Measurements from ENCODE around the gene DOK5. TPM values are rescaled to one million over a fixed set of nuclear protein-coding genes. Genes with fewer than 3 reads are reported as not detected.
A peak's percentile ranks its signal among the peaks of the same experiment; 100 is the strongest.

Gene DOK5
- total RNA-seq, 1 donor from 2014 or later, result 3.0 TPM

DNA sequence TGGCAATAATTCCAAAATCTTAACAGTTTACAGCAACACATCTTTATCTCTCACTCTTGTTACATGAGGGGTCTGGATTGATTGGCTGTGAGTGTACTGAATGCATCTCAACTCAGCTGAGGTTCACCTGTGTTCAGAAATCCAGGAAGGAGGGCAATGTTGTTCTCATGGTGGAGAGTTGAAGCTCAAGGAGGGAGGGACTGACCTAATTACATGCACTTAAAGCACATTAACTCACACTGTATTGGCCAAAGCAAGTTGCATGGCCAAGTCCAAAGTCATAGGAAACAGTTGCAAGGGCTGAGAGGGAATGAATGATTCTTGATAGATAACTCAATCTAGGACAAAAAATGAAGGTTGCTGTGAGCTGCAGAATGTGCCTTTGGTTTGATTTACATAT is 102.2 kb downstream of the DOK5 start:
- intact Hi-C loops (cut with DNase I), result no loop called here
- ATAC-seq (no peak), DNase-seq (ENCODE audit: missing footprints) (no peak)

GRCh38 chr20:54585217-54585616 is 109.8 kb downstream of the DOK5 start:
- ATAC-seq (no peak), DNase-seq (ENCODE audit: missing footprints) (no peak)
- intact Hi-C loops (cut with DNase I), result no loop called here

- intact Hi-C loops (cut with DNase I), result no loop called here
- no peak for ATAC-seq
- no peak for DNase-seq (ENCODE audit: missing footprints)
These were observed 112.0 kb downstream of the DOK5 start for GRCh38 chr20:54587408-54587807.

DNA sequence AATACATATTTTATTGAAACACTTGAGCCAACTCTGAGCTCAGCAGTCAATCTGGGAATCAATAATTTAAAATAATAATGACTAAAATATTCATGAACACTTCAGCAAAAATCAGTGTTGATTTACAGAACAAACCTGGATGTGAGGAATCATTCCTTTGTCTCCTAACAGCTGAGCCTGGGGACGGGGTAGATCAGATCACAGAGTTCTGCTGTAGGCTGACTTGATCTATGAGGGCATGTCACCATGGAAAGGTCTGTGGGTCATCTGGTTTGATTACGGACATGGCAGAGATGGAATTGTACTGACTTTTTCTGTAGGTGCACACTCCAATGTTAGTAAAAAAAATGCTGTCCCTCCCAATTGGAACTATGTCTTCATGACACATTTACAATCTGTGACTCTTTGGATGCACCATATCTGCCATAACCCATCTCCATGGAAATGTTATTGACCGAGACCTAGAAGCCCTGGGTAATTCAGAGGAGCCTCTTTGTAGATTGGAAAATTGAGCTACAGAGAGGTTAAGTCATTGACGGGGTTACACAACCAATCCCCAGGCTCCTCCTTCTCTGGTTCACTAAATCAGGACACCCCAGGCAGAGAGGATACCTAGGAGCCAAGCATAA is 114.1 kb downstream of the DOK5 start:
- ATAC-seq (no peak), DNase-seq (ENCODE audit: missing footprints) (no peak)
- intact Hi-C loops (cut with DNase I), result no loop called here

DNA sequence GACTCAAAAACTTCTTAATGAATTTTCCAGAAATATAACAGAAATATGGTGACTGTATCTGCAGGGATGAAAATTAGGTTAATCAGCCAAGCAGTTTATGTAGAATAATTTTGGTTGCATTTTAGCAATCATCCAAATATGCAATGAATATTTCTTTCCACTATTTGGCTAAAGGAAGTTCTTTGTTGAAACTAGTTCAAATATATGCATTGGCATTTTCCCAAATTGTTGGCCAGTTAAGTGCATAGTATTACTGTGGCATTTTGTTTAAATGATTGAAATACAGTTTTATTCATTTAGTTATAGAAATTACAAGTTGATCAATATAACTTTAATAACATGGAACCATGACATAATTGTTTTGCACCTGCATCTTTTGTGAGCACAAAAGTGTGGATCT is 115.5 kb downstream of the DOK5 start:
- no peak for ATAC-seq
- no peak for DNase-seq (ENCODE audit: missing footprints)
- intact Hi-C loops (cut with DNase I), result no loop called here

DNA sequence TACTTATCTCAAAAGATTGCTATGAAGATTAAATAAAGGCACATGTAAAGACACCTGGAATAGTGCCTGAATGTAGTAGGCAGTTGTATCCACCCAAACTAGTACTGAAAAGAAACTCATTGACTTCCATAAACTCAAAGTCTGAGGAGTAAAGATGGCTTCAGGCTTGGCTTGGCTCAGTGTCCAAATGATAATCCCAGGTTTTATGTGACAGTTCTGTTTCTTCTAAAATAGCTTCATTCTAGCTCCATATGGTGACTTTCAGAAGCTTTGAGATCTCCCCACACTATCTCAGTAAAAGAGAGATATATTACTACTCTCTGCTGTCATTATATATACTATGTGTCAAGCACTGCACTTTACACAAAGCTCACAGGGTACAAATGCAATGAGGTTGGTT is 121.3 kb downstream of the DOK5 start:
- no peak for ATAC-seq
- no peak for DNase-seq (ENCODE audit: missing footprints)
- intact Hi-C loops (cut with DNase I), result no loop called here

DNA sequence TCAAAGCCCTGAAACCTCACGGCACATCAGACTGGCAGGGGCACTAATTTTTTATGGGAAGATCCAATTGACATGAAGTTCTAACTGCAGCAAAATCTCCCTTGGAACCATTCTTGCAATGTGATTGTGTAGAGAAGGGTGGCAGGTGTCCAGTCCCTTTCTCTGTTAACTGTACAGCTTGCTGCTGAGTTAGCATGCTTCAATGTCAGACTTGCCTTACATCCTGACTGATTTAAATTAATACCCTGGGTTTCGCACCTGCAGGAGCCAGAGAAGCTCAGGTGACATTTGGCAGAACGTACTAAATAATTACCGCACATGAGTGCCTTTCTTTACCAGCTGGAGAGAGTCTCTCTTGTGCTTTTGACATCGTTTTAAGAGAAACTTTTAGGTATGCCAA is 123.0 kb downstream of the DOK5 start:
- intact Hi-C loops (cut with DNase I), result no loop called here
- no peak for DNase-seq (ENCODE audit: missing footprints)
- no peak for ATAC-seq

DNA sequence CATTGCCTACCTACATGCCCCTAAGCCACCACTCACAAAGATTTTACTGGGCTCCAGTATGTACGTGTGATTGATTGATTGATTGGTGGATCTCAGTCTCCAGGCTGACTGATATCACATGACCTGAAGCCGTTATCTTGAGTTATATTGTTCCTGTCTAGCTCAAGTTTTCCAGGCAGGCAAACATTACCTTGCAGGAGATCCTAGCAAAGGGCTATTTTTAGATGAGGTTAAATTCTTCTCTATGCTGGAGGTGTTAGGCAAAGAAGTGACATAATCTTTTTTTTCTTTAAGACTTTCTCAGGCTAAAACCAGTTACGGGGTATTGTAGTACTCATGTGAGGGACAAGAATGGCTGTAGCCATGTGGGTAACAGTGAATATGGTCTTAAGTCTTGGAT is 125.2 kb downstream of the DOK5 start:
- intact Hi-C loops (cut with DNase I), result no loop called here
- ATAC-seq (no peak), DNase-seq (ENCODE audit: missing footprints) (no peak)

GRCh38 chr20:54601831-54602515 is 126.6 kb downstream of the DOK5 start:
- ATAC-seq (no peak), DNase-seq (ENCODE audit: missing footprints) (no peak)
- intact Hi-C loops (cut with DNase I), result no loop called here

- no peak for ATAC-seq
- DNase-seq (ENCODE audit: missing footprints), result no peak
- intact Hi-C loops (cut with DNase I), result no loop called here
These were observed 129.9 kb downstream of the DOK5 start for GRCh38 chr20:54605319-54605718.

GRCh38 chr20:54606380-54606779 is 131.0 kb downstream of the DOK5 start:
- no peak for ATAC-seq
- intact Hi-C loops (cut with DNase I), result no loop called here
- no peak for DNase-seq (ENCODE audit: missing footprints)

GRCh38 chr20:54608039-54608745 is 132.8 kb downstream of the DOK5 start:
- ATAC-seq (no peak), DNase-seq (ENCODE audit: missing footprints) (no peak)
- intact Hi-C loops (cut with DNase I), result no loop called here

DNA sequence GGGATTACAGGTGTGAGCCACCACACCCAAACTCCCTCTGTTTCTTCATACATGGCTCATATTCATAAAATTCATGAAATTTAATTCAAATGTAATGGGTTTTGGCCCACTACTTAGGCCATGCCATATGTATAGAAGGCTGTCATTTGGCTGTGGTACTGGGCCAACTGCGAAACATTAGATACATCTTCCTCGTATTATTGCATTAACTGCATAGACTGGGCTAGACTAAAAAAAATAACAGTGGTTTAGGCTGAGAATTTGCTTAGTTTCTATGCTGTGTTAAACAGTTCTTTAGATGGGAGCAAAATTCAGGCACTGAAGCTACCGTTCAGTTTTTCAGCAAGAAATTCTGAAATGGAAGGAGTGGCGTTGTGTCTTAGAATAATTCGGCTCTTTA is 133.6 kb downstream of the DOK5 start:
- intact Hi-C loops (cut with DNase I), result no loop called here
- DNase-seq (ENCODE audit: missing footprints) (no peak), ATAC-seq (no peak)

GRCh38 chr20:54611708-54612412 is 136.5 kb downstream of the DOK5 start:
- intact Hi-C loops (cut with DNase I), result no loop called here
- DNase-seq (ENCODE audit: missing footprints), result no peak
- no peak for ATAC-seq

DNA sequence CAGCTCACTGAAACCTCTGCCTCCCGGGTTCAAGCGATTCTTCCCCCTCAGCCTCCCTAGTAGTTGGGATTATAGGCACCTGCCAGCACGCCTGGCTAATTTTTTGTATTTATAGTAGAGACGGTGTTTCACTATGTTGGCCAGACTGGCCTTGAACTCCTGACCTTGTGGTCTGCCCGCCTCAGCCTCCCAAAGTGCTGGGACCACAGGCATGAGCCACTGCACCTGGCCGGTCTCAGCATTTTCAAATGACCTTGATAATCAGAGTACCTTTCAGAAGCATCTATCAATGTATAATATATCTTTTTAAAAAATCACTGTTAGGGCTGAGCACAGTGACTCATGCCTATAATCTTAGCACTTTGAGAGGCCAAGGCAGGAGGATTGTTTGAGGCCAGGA is 143.0 kb downstream of the DOK5 start:
- ATAC-seq, result no peak
- no peak for DNase-seq (ENCODE audit: missing footprints)
- intact Hi-C loops (cut with DNase I), result no loop called here

DNA sequence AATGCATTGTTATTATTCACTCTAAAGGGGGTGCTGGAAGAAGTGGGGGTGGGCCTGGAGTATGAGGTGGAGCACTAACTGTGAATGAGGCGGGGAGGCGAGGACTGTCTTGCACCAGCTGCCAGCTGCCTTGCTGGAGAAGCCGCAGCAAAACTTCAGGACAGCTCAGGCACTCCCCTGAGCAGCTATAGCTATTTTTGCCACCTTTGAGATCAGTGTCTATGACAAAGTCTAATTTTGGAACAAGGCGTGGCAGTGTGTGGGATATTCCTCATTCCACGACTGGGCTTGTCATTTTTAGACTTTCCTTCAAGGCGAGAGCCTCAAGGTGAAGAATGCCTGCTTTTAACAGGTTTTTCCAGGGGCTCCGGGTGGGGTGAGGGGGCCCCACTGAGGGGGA is 143.8 kb downstream of the DOK5 start:
- ATAC-seq (peak; percentile 79), DNase-seq (ENCODE audit: missing footprints) (no peak)
- intact Hi-C loops (cut with DNase I), result no loop called here

DNA sequence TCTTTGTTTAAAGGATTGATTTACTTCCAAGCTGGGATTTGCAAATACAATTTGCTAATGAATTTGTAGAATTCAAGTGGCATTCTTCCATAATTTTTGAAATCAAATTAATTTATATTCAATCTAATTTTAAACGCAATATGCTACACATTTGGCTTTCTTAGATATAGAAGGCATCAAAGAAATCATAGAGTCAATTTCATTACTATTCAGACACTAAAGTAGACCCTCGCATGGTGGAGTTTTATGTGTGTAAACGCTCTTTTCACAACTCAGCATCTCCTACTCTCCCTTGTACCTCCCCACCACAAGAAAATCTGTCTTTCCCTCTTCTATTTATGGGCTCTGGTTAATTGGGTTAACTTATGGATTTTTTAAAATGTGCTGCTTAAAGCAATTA is 144.3 kb downstream of the DOK5 start:
- intact Hi-C loops (cut with DNase I), result no loop called here
- ATAC-seq, result no peak
- DNase-seq (ENCODE audit: missing footprints), result no peak

DNA sequence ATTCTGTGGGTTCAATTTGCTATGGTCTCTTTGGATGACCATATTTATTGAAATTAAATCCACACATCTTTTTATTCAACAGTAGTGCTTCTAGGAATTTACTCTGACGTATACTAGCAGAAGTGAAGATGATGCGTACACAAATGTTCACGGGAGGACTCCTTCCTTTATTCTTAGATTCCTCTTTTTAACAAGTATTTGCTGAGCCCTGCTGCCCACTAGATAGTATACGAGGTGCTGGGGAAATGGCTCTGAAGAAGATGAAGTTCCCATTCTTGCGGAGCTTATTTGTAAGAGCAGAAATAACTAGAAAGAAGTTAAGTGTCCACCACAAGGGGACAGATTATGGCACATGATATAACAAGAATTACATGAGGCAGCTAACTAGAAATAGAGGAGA is 145.2 kb downstream of the DOK5 start:
- no peak for ATAC-seq
- intact Hi-C loops (cut with DNase I), result no loop called here
- DNase-seq (ENCODE audit: missing footprints), result no peak

GRCh38 chr20:54622333-54623295 is 147.2 kb downstream of the DOK5 start:
- ATAC-seq (no peak), DNase-seq (ENCODE audit: missing footprints) (no peak)
- intact Hi-C loops (cut with DNase I), result no loop called here
